Hepatocyte (in vitro differentiated cells): ENCODE results near the gene HSPE1.

ENCODE experiments used
- CTCF ChIP-seq: fragments of 200-600 bp; sonication (generic); IDR thresholded peaks from 2 replicates; pipeline ENCODE4 v1.5.1; 2016; ENCODE audit warnings: antibody characterized with exemption, mild to moderate bottlenecking; ENCODE audit not compliant: poor library complexity
- EZH2phosphoT487 ChIP-seq: fragments of 200-600 bp; sonication (generic); IDR thresholded peaks from one replicate; pipeline ENCODE4 v1.6.1; 2018; ENCODE audit warnings: antibody characterized with exemption, mild to moderate bottlenecking, low read depth, moderate library complexity; ENCODE audit not compliant: unreplicated experiment, severe bottlenecking

- no peak for TF ChIP-seq EZH2phosphoT487
- TF ChIP-seq CTCF, result no peak
These were observed 43.0 kb downstream of the HSPE1 start for GRCh38 chr2:197543206-197543605.
